ENCODE data around the gene OPCML.

DNA sequence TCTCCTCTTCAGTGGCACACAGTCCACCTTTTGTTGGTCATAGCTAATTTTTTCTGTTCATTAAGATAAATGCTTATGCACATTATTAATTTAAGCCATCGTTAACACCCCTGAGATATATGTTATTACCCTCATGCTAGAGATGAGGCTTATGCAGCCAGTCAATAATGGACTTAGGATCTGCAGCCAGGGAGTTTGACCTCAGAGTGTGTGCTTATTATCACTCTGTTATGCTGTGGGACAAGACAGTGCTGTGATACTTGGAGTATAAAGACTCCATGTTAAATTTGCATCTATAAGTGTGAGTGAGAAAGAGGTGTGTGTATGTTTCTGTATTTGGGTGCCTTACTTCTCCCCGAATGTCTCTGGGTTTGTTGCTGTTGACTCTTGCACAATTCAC, 969.3 kb downstream of the OPCML start:
- TF ChIP-seq POLR2A (IDR thresholded peaks at IDR 0.05), result no peak
- TF ChIP-seq, protein P1, sequence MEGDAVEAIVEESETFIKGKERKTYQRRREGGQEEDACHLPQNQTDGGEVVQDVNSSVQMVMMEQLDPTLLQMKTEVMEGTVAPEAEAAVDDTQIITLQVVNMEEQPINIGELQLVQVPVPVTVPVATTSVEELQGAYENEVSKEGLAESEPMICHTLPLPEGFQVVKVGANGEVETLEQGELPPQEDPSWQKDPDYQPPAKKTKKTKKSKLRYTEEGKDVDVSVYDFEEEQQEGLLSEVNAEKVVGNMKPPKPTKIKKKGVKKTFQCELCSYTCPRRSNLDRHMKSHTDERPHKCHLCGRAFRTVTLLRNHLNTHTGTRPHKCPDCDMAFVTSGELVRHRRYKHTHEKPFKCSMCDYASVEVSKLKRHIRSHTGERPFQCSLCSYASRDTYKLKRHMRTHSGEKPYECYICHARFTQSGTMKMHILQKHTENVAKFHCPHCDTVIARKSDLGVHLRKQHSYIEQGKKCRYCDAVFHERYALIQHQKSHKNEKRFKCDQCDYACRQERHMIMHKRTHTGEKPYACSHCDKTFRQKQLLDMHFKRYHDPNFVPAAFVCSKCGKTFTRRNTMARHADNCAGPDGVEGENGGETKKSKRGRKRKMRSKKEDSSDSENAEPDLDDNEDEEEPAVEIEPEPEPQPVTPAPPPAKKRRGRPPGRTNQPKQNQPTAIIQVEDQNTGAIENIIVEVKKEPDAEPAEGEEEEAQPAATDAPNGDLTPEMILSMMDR (IDR thresholded peaks at IDR 0.05), result no peak
